Neuronal stem cell (in vitro differentiated cells): Measurements from ENCODE around the gene WDFY3.

Experiments used
- DNase-seq: peaks from one replicate; pipeline ENCODE4 v3.0.0-alpha.2; 2013; ENCODE audit warnings: low spot score
- H2AFZ ChIP-seq: one replicate; pipeline ENCODE4 v1.6.1; 2013; ENCODE audit warnings: mild to moderate bottlenecking, low read length, inconsistent platforms
- H2AK5ac ChIP-seq: 2 replicates; pipeline ENCODE4 v1.6.1; 2013; ENCODE audit warnings: low read depth, mild to moderate bottlenecking, inconsistent platforms, low read length, moderate library complexity, mixed read lengths
- H2BK120ac ChIP-seq: 2 replicates; pipeline ENCODE4 v1.6.1; 2013; ENCODE audit warnings: low read depth, mild to moderate bottlenecking, inconsistent platforms, low read length, moderate library complexity, mixed read lengths
- H2BK12ac ChIP-seq: one replicate; pipeline ENCODE4 v1.6.1; 2013; ENCODE audit warnings: low read length, inconsistent platforms
- H2BK15ac ChIP-seq: 2 replicates; pipeline ENCODE4 v1.6.1; 2013; ENCODE audit warnings: mild to moderate bottlenecking, low read length, inconsistent platforms, mixed read lengths
- H2BK5ac ChIP-seq: one replicate; pipeline ENCODE4 v1.6.1; 2013; ENCODE audit warnings: inconsistent platforms, mild to moderate bottlenecking, low read length, moderate library complexity
- H3K14ac ChIP-seq: one replicate; pipeline ENCODE4 v1.6.1; 2013; ENCODE audit warnings: low read length, inconsistent platforms
- H3K18ac ChIP-seq: 2 replicates; pipeline ENCODE4 v1.6.1; 2013; ENCODE audit warnings: low read length, inconsistent platforms
- H3K23ac ChIP-seq: 2 replicates; pipeline ENCODE4 v1.6.1; 2013; ENCODE audit warnings: low read depth, mild to moderate bottlenecking, mixed read lengths, low read length, inconsistent platforms; ENCODE audit not compliant: poor library complexity
- H3K27ac ChIP-seq: replicated peaks from 3 replicates; pipeline ENCODE4 v1.5.1; 2013; ENCODE audit warnings: low read length, inconsistent platforms
- H3K27me3 ChIP-seq, 3 experiments: 2 replicates each; pipeline ENCODE4 v1.6.1; 2013; ENCODE audit warnings: low read length in 3 of 3, mild to moderate bottlenecking in 2 of 3, inconsistent platforms in 1 of 3, low read depth in 1 of 3, mixed read lengths in 1 of 3, moderate library complexity in 1 of 3; ENCODE audit not compliant: control insufficient read depth in 3 of 3, insufficient read depth in 3 of 3
- H3K36me3 ChIP-seq, 2 donors: replicated peaks in 1 of 2; 2 replicates each; pipeline ENCODE4 v1.6.1; 2013; ENCODE audit warnings: low read length in 2 of 2; ENCODE audit not compliant: control insufficient read depth in 2 of 2, insufficient read depth in 2 of 2
- H3K4ac ChIP-seq: 2 replicates; pipeline ENCODE4 v1.6.1; 2013; ENCODE audit warnings: inconsistent platforms, mild to moderate bottlenecking, low read length, moderate library complexity
- H3K4me1 ChIP-seq, 2 donors: 1 replicate in 1 of 2; 2 replicates in 1 of 2; pipeline ENCODE4 v1.6.1; 2013; ENCODE audit warnings: low read length in 2 of 2, low read depth in 1 of 2; ENCODE audit not compliant: control insufficient read depth in 2 of 2, insufficient read depth in 1 of 2
- H3K4me2 ChIP-seq: one replicate; pipeline ENCODE4 v1.6.1; 2013; ENCODE audit warnings: mild to moderate bottlenecking, low read length, inconsistent platforms; ENCODE audit not compliant: insufficient read depth, poor library complexity, severe bottlenecking
- H3K4me3 ChIP-seq, 2 donors: 2 replicates each; pipeline ENCODE4 v1.5.1; 2013; ENCODE audit warnings: low read length in 2 of 2, mild to moderate bottlenecking in 2 of 2, inconsistent platforms in 1 of 2, moderate library complexity in 1 of 2
- H3K79me1 ChIP-seq: one replicate; pipeline ENCODE4 v1.6.1; 2013; ENCODE audit warnings: low read depth, mild to moderate bottlenecking, inconsistent platforms, low read length, moderate library complexity
- H3K9ac ChIP-seq: one replicate; pipeline ENCODE4 v1.6.1; 2013; ENCODE audit warnings: mild to moderate bottlenecking, low read depth, low read length, inconsistent platforms; ENCODE audit not compliant: poor library complexity
- H3K9me3 ChIP-seq, 2 donors: replicated peaks in 1 of 2; 2 replicates each; pipeline versions ENCODE3 to v1.6.1; 2013; ENCODE audit warnings: low read length in 2 of 2, mild to moderate bottlenecking in 2 of 2, inconsistent platforms in 1 of 2, low read depth in 1 of 2, mixed read lengths in 1 of 2, moderate library complexity in 1 of 2; ENCODE audit not compliant: control insufficient read depth in 2 of 2, insufficient read depth in 1 of 2
- H4K8ac ChIP-seq: one replicate; pipeline ENCODE4 v1.6.1; 2013; ENCODE audit warnings: low read depth, mild to moderate bottlenecking, inconsistent platforms, low read length, moderate library complexity
- H4K91ac ChIP-seq: one replicate; pipeline ENCODE4 v1.6.1; 2013; ENCODE audit warnings: low read length, low read depth, mild to moderate bottlenecking, inconsistent platforms; ENCODE audit not compliant: poor library complexity
- WGBS, 2 donors: extraction: QIAGEN DNeasy Blood & Tissue Kit; methylation state at CpG; one replicate each; pipeline ENCODE4 v1.1.7; 2013; ENCODE audit warnings: missing lambda C conversion rate in 2 of 2, mixed read lengths in 1 of 2; ENCODE audit not compliant: insufficient read length in 2 of 2, insufficient replicate concordance in 1 of 2; ENCODE audit errors: extremely low coverage in 2 of 2; 5-methylcytosine and 5-hydroxymethylcytosine counted together

Gene WDFY3

GRCh38 chr4:84994280-84994679 lies 27.8 kb upstream of the WDFY3 start:
- no peaks in the 10 kb centered on the region for H3K27me3 ChIP-seq
- no peak overlapping the region for H3K27ac ChIP-seq
- no CpG with 5 or more reads among the region's 3 CpGs for WGBS, 2 donors
- no peak overlapping the region for H2AFZ ChIP-seq
- H2BK5ac ChIP-seq = no peak overlapping the region
- H2BK12ac ChIP-seq = no peak overlapping the region
- no peaks in the 10 kb centered on the region for H3K79me1 ChIP-seq
- no peak overlapping the region for H3K4me2 ChIP-seq
- no peak overlapping the region for H2BK120ac ChIP-seq
- no peak overlapping the region for H3K4ac ChIP-seq
- no peak overlapping the region for H4K8ac ChIP-seq
- no peaks in the 10 kb centered on the region for H3K36me3 ChIP-seq
- DNase-seq = no peak
- no peak overlapping the region for H3K23ac ChIP-seq
- H3K9me3 ChIP-seq = no peaks in the 10 kb centered on the region
- no peak overlapping the region for H3K14ac ChIP-seq
- no peak overlapping the region for H3K9ac ChIP-seq
- no peak overlapping the region for H3K18ac ChIP-seq
- H3K4me1 ChIP-seq = no peaks in the 10 kb centered on the region
- no peak overlapping the region for H3K4me3 ChIP-seq
- H4K91ac ChIP-seq = no peak overlapping the region
- no peak overlapping the region for H2BK15ac ChIP-seq
- no peak overlapping the region for H2AK5ac ChIP-seq

GRCh38 chr4:84985952-84986351 lies 19.5 kb upstream of the WDFY3 start:
- Histone ChIP-seq H3K36me3 (no peaks in the 10 kb centered on the region), H3K79me1 (no peaks in the 10 kb centered on the region), H4K91ac (no peak overlapping the region), H2AFZ (no peak overlapping the region), H2AK5ac (no peak overlapping the region), H3K4me2 (no peak overlapping the region), H3K9me3 (peaks cover 0 to 3% of the 10 kb centered on the region in 2 donors), H3K27me3 (no peaks in the 10 kb centered on the region), H4K8ac (no peak overlapping the region), H3K18ac (no peak overlapping the region), H2BK12ac (no peak overlapping the region), H3K27ac (no peak overlapping the region), H3K23ac (no peak overlapping the region), H3K9ac (no peak overlapping the region), H2BK5ac (no peak overlapping the region), H3K4me1 (no peaks in the 10 kb centered on the region), H3K14ac (no peak overlapping the region), H2BK15ac (no peak overlapping the region), H3K4ac (no peak overlapping the region), H2BK120ac (no peak overlapping the region), H3K4me3 (no peak overlapping the region)
- DNase-seq = no peak
- WGBS, 2 donors = no CpG with 5 or more reads among the region's 2 CpGs

GRCh38 chr4:84977396-84977795 lies 10.9 kb upstream of the WDFY3 start:
- no peak overlapping the region for H2BK12ac ChIP-seq
- no peak for DNase-seq
- H3K79me1 ChIP-seq = no peaks in the 10 kb centered on the region
- no peak overlapping the region for H2BK5ac ChIP-seq
- H2BK120ac ChIP-seq = no peak overlapping the region
- H2AK5ac ChIP-seq = no peak overlapping the region
- no peak overlapping the region for H3K18ac ChIP-seq
- no peaks in the 10 kb centered on the region for H3K9me3 ChIP-seq
- H4K91ac ChIP-seq = no peak overlapping the region
- H2AFZ ChIP-seq = no peak overlapping the region
- no peaks in the 10 kb centered on the region for H3K36me3 ChIP-seq
- no peak overlapping the region for H3K14ac ChIP-seq
- no peak overlapping the region for H3K4ac ChIP-seq
- no peak overlapping the region for H3K27ac ChIP-seq
- no peaks in the 10 kb centered on the region for H3K4me1 ChIP-seq
- H3K27me3 ChIP-seq = no peaks in the 10 kb centered on the region
- H3K23ac ChIP-seq = no peak overlapping the region
- no peak overlapping the region for H3K9ac ChIP-seq
- H2BK15ac ChIP-seq = no peak overlapping the region
- H4K8ac ChIP-seq = no peak overlapping the region
- no peak overlapping the region for H3K4me2 ChIP-seq
- H3K4me3 ChIP-seq = no peak overlapping the region

- Histone ChIP-seq H2BK15ac (no peak overlapping the region), H3K18ac (no peak overlapping the region), H3K27ac (no peak overlapping the region), H3K9me3 (no peaks in the 10 kb centered on the region), H3K79me1 (no peaks in the 10 kb centered on the region), H3K4me1 (peaks cover 0 to 3% of the 10 kb centered on the region in 2 donors), H3K4me3 (no peak overlapping the region), H3K9ac (no peak overlapping the region), H4K91ac (no peak overlapping the region), H3K36me3 (no peaks in the 10 kb centered on the region), H3K23ac (no peak overlapping the region), H2BK120ac (no peak overlapping the region), H2AK5ac (no peak overlapping the region), H4K8ac (no peak overlapping the region), H2BK12ac (no peak overlapping the region), H3K14ac (no peak overlapping the region), H2AFZ (no peak overlapping the region), H3K4me2 (no peak overlapping the region), H3K27me3 (no peaks in the 10 kb centered on the region), H2BK5ac (no peak overlapping the region), H3K4ac (no peak overlapping the region)
- DNase-seq = no peak
Observed at GRCh38 chr4:84973856-84974255, 7.4 kb upstream of the WDFY3 start.
